HepG2 (cell line): ENCODE measurements around the gene BORCS5. TPM values are rescaled to one million over a fixed set of nuclear protein-coding genes. Genes with fewer than 3 reads are reported as not detected.

Experiments
- CCAR2 ChIP-seq: fragments of 200-400 bp; formaldehyde crosslinking; optimal IDR thresholded peaks from 2 replicates; pipeline ENCODE3; 2018; ENCODE audit warnings: low read depth, mild to moderate bottlenecking, low read length, moderate library complexity
- CENPBD1 ChIP-seq: sonication (generic); formaldehyde crosslinking; IDR thresholded peaks from 2 replicates; pipeline ENCODE4 v1.8.0; 2022; ENCODE audit warnings: missing genetic modification reagents, low read depth, mild to moderate bottlenecking, borderline replicate concordance
- DRAP1 ChIP-seq: IDR thresholded peaks from 2 replicates; pipeline ENCODE4 v1.6.1; 2016; ENCODE audit warnings: missing genetic modification reagents, missing compliant biosample characterization
- FOXJ3 ChIP-seq: sonication (generic); formaldehyde crosslinking; IDR thresholded peaks from 2 replicates; pipeline ENCODE4 v1.4.0; 2020; ENCODE audit warnings: missing genetic modification reagents, mild to moderate bottlenecking, borderline replicate concordance
- HHEX ChIP-seq: IDR thresholded peaks from 2 replicates; pipeline ENCODE4 v1.6.1; 2016; ENCODE audit warnings: control low read depth
- HOXA3 ChIP-seq: sonication (generic); formaldehyde crosslinking; IDR thresholded peaks from 2 replicates; pipeline ENCODE4 v1.5.0; 2020; ENCODE audit warnings: missing genetic modification reagents
- KDM3A ChIP-seq: IDR thresholded peaks from 2 replicates; pipeline ENCODE4 v1.6.1; 2018; ENCODE audit warnings: low read depth, missing compliant biosample characterization
- KDM5B ChIP-seq: sonication (generic); formaldehyde crosslinking; IDR thresholded peaks from 2 replicates; pipeline ENCODE4 v1.4.0; 2020; ENCODE audit warnings: missing genetic modification reagents, mild to moderate bottlenecking, borderline replicate concordance
- MXD3 ChIP-seq: IDR thresholded peaks from 2 replicates; pipeline ENCODE4 v1.6.1; 2016; ENCODE audit warnings: mild to moderate bottlenecking, missing biosample characterization, missing genetic modification reagents
- ZC3H4 ChIP-seq: sonication (generic); formaldehyde crosslinking; IDR thresholded peaks from 2 replicates; pipeline ENCODE4 v1.4.0; 2020; ENCODE audit warnings: missing genetic modification reagents, borderline replicate concordance
- ZFAT ChIP-seq: sonication (generic); formaldehyde crosslinking; conservative IDR thresholded peaks from 2 replicates; pipeline ENCODE4 v1.8.1; 2023; ENCODE audit warnings: missing genetic modification reagents, inconsistent platforms
- polyA plus RNA-seq, 8 experiments: library from polyadenylated mRNA; depleted of rRNA in 3 of 8; stranded (reverse) in 7 of 8; unstranded in 1 of 8; fragments of >200 nt; fragmentation: Illumina TruSeq in 4 of 8; extraction: Trizol in 4 of 8; gene quantifications; 2 replicates each; pipeline versions ENCODE4 v1.2.1 to v1.2.3, GENCODE V29; 2011 to 2016; ENCODE audit warnings: low read depth in 4 of 8, missing spikeins in 1 of 8, mixed read lengths in 1 of 8; ENCODE audit not compliant: insufficient read depth in 1 of 8
- total RNA-seq, 5 experiments: library from RNA; depleted of rRNA; stranded (reverse); fragments of >200 nt; fragmentation: Illumina TruSeq; extraction: Trizol; gene quantifications; 2 replicates each; pipeline ENCODE4 v1.2.3, GENCODE V29; 2016; ENCODE audit warnings: low read depth in 1 of 5
- TF ChIP-seq, protein P1 (sequence below): sonication (generic); formaldehyde crosslinking; IDR thresholded peaks from 2 replicates; pipeline ENCODE4 v1.5.0; 2020; ENCODE audit warnings: mild to moderate bottlenecking, missing genetic modification reagents, borderline replicate concordance
- TF ChIP-seq, protein P2 (sequence below): sonication (generic); formaldehyde crosslinking; IDR thresholded peaks from 2 replicates; pipeline ENCODE4 v1.5.0; 2020; ENCODE audit warnings: mild to moderate bottlenecking, missing genetic modification reagents
- TF ChIP-seq, protein P3 (sequence below): sonication (generic); formaldehyde crosslinking; IDR thresholded peaks from 2 replicates; pipeline ENCODE4 v1.8.0; 2022; ENCODE audit warnings: mild to moderate bottlenecking, missing genetic modification reagents, borderline replicate concordance

BORCS5 gene
- total and polyA plus RNA-seq, 2 of the 13 experiments (the other 11 are each of a cell fraction or from before 2014, with no cell fraction given), result 3.9 to 4.7 TPM

DNA sequence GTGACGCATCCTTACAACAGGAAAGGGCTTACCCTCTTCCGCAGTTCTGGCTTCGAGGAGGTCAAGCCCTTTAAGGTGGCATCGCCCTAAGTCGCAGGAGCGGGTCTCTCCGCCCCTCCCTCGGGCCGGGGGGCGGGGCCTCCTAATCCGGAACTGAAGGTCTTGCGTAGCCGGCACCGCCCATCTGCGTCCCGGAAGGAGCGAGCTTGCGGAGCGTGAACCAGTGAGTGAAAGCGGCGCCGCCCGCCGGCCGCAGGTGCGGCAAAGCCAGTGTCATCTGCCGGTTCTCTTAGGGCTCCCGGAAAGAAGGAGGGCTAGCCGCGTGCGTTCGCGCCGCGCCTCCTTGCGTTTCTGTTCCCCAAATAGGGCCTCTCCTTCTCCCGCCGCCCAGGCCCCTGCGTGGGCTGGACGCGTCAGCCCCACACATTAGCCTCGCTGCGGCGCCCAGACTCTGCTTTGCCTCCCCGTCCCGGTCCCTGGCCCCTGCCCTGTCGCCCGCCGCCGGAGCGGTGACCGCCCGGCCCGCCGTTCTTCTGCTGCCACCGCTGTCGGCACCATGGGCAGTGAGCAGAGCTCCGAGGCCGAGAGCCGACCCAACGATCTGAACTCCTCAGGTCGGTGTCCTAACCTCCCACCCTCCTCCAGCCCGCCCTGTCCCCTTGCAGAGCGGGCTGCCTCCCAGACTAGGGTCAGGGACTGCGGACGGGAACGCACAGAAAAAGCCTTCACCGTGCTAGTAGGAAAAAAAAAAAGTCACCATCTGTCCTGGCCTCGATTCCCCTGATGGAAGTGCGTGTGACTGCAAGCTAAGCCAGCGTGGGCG, at the start of gene BORCS5 (continued):
- TF ChIP-seq ZFAT, result 0 out of 2 replicates have a peak, but pooled peaks have one; percentile 46
- TF ChIP-seq KDM3A (CRISPR knock-in tag), result peak; percentile 65; the same call in 1 of the 2 replicates
- peak; percentile 62; the same call in 1 of the 2 replicates for TF ChIP-seq HOXA3 (CRISPR knock-in tag)
- TF ChIP-seq HHEX (CRISPR knock-in tag), result no peak
- peak; percentile 75; the same call in 1 of the 2 replicates for TF ChIP-seq KDM5B
- TF ChIP-seq CCAR2, result no peak
- TF ChIP-seq CENPBD1, result no peak
- peak; percentile 94; the same call in 1 of the 2 replicates for TF ChIP-seq ZC3H4 (CRISPR knock-in tag)
- peak; percentile 95 for TF ChIP-seq MXD3 (CRISPR knock-in tag)
- TF ChIP-seq, protein P1, sequence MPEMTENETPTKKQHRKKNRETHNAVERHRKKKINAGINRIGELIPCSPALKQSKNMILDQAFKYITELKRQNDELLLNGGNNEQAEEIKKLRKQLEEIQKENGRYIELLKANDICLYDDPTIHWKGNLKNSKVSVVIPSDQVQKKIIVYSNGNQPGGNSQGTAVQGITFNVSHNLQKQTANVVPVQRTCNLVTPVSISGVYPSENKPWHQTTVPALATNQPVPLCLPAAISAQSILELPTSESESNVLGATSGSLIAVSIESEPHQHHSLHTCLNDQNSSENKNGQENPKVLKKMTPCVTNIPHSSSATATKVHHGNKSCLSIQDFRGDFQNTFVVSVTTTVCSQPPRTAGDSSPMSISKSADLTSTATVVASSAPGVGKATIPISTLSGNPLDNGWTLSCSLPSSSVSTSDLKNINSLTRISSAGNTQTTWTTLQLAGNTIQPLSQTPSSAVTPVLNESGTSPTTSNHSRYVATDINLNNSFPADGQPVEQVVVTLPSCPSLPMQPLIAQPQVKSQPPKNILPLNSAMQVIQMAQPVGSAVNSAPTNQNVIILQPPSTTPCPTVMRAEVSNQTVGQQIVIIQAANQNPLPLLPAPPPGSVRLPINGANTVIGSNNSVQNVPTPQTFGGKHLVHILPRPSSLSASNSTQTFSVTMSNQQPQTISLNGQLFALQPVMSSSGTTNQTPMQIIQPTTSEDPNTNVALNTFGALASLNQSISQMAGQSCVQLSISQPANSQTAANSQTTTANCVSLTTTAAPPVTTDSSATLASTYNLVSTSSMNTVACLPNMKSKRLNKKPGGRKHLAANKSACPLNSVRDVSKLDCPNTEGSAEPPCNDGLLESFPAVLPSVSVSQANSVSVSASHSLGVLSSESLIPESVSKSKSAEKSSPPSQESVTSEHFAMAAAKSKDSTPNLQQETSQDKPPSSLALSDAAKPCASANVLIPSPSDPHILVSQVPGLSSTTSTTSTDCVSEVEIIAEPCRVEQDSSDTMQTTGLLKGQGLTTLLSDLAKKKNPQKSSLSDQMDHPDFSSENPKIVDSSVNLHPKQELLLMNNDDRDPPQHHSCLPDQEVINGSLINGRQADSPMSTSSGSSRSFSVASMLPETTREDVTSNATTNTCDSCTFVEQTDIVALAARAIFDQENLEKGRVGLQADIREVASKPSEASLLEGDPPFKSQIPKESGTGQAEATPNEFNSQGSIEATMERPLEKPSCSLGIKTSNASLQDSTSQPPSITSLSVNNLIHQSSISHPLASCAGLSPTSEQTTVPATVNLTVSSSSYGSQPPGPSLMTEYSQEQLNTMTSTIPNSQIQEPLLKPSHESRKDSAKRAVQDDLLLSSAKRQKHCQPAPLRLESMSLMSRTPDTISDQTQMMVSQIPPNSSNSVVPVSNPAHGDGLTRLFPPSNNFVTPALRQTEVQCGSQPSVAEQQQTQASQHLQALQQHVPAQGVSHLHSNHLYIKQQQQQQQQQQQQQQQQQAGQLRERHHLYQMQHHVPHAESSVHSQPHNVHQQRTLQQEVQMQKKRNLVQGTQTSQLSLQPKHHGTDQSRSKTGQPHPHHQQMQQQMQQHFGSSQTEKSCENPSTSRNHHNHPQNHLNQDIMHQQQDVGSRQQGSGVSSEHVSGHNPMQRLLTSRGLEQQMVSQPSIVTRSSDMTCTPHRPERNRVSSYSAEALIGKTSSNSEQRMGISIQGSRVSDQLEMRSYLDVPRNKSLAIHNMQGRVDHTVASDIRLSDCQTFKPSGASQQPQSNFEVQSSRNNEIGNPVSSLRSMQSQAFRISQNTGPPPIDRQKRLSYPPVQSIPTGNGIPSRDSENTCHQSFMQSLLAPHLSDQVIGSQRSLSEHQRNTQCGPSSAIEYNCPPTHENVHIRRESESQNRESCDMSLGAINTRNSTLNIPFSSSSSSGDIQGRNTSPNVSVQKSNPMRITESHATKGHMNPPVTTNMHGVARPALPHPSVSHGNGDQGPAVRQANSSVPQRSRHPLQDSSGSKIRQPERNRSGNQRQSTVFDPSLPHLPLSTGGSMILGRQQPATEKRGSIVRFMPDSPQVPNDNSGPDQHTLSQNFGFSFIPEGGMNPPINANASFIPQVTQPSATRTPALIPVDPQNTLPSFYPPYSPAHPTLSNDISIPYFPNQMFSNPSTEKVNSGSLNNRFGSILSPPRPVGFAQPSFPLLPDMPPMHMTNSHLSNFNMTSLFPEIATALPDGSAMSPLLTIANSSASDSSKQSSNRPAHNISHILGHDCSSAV, result no peak; the same call in 1 of the 2 replicates
- TF ChIP-seq FOXJ3, result peak; percentile 37; the same call in 1 of the 2 replicates
- TF ChIP-seq, protein P2, sequence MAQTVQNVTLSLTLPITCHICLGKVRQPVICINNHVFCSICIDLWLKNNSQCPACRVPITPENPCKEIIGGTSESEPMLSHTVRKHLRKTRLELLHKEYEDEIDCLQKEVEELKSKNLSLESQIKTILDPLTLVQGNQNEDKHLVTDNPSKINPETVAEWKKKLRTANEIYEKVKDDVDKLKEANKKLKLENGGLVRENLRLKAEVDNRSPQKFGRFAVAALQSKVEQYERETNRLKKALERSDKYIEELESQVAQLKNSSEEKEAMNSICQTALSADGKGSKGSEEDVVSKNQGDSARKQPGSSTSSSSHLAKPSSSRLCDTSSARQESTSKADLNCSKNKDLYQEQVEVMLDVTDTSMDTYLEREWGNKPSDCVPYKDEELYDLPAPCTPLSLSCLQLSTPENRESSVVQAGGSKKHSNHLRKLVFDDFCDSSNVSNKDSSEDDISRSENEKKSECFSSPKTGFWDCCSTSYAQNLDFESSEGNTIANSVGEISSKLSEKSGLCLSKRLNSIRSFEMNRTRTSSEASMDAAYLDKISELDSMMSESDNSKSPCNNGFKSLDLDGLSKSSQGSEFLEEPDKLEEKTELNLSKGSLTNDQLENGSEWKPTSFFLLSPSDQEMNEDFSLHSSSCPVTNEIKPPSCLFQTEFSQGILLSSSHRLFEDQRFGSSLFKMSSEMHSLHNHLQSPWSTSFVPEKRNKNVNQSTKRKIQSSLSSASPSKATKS (CRISPR knock-in tag), result no peak
- peak; percentile 72; the same call in 1 of the 2 replicates for TF ChIP-seq DRAP1 (CRISPR knock-in tag)
- TF ChIP-seq, protein P3, sequence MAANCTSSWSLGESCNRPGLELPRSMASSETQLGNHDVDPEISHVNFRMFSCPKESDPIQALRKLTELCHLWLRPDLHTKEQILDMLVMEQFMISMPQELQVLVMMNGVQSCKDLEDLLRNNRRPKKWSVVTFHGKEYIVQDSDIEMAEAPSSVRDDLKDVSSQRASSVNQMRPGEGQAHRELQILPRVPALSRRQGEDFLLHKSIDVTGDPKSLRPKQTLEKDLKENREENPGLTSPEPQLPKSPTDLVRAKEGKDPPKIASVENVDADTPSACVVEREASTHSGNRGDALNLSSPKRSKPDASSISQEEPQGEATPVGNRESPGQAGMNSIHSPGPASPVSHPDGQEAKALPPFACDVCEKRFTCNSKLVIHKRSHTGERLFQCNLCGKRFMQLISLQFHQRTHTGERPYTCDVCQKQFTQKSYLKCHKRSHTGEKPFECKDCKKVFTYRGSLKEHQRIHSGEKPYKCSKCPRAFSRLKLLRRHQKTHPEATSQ, result peak; percentile 85; the same call in 1 of the 2 replicates
